NCI-H1048 (cell line): ENCODE results near the gene USP46.

Source experiments
- DNase-seq: peaks from one replicate; lab custom pipeline; 2025; lab: John Stamatoyannopoulos, UW

USP46 gene

GRCh38 chr4:52618795-52619590 lies 40.1 kb downstream of the USP46 start:
- no peak for DNase-seq

GRCh38 chr4:52617336-52618020 lies 41.6 kb downstream of the USP46 start:
- no peak for DNase-seq

- DNase-seq, result no peak
Observed at GRCh38 chr4:52614241-52614640, 44.9 kb downstream of the USP46 start.

GRCh38 chr4:52612341-52612740 lies 46.8 kb downstream of the USP46 start:
- DNase-seq, result no peak

- no peak for DNase-seq
Observed at GRCh38 chr4:52611030-52611555, 48.0 kb downstream of the USP46 start.

- no peak for DNase-seq
Observed at GRCh38 chr4:52606726-52607125, 52.4 kb downstream of the USP46 start.

GRCh38 chr4:52606040-52606439 lies 53.1 kb downstream of the USP46 start:
- no peak for DNase-seq

GRCh38 chr4:52604215-52604614 lies 54.9 kb downstream of the USP46 start:
- DNase-seq, result no peak

- DNase-seq, result no peak
Observed at GRCh38 chr4:52600275-52600674, 58.8 kb downstream of the USP46 start.

GRCh38 chr4:52595001-52595400 lies 64.1 kb downstream of the USP46 start:
- no peak for DNase-seq

- DNase-seq, result no peak
Observed at GRCh38 chr4:52592287-52592686, 66.8 kb downstream of the USP46 start.

- no peak for DNase-seq
Observed at GRCh38 chr4:52588771-52589591, 70.1 kb downstream of the USP46 start.

- DNase-seq, result no peak
Observed at GRCh38 chr4:52588097-52588496, 71.0 kb downstream of the USP46 start.

- DNase-seq, result no peak
Observed at GRCh38 chr4:52586069-52586468, 73.0 kb downstream of the USP46 start.

GRCh38 chr4:52585379-52585778 lies 73.7 kb downstream of the USP46 start:
- DNase-seq, result no peak

GRCh38 chr4:52579602-52580272 lies 79.4 kb downstream of the USP46 start:
- DNase-seq, result no peak

- no peak for DNase-seq
Observed at GRCh38 chr4:52578951-52579350, 80.2 kb downstream of the USP46 start.

GRCh38 chr4:52577624-52577962 lies 81.5 kb downstream of the USP46 start:
- no peak for DNase-seq

GRCh38 chr4:52576961-52577623 lies 82.0 kb downstream of the USP46 start:
- DNase-seq, result no peak

- DNase-seq, result no peak
Observed at GRCh38 chr4:52576326-52576725, 82.8 kb downstream of the USP46 start.

GRCh38 chr4:52575406-52575805 lies 83.7 kb downstream of the USP46 start:
- DNase-seq, result no peak
